ENCODE measurements around the gene ZMAT3. TPM values are rescaled to one million over a fixed set of nuclear protein-coding genes. Genes with fewer than 3 reads are reported as not detected.
"Not testable (repeated sequence)": the region's sequence is repeated elsewhere in the genome, so short reads cannot be mapped to it uniquely, and the experiment has no call there.

The ZMAT3 gene
- 1 to 10 TPM; 5.3 to 9.2 (median 6.8) TPM for total RNA-seq

GRCh38 chr3:179071323-179072099, at the start of gene ZMAT3:
Gene ZMAT3 (minus strand): TSS chr3:179071809. CDS start chr3:179067752, 4,057 bp downstream.
- Histone ChIP-seq H3K36me3 (peaks cover 0 to 13% (median 0%) of the 10 kb centered on the region in 3 donors), H3K9me3 (no peaks in the 10 kb centered on the region), H3K4me1 (peaks cover 5 to 27% (median 6%) of the 10 kb centered on the region in 3 donors), H3K27me3 (no peaks in the 10 kb centered on the region), H3K27ac (peak within 1 kb of the TSS; percentile 87 to 97 (median 90)), H3K4me3 (peak within 1 kb of the TSS; percentile 74 to 97 (median 85))
- intact Hi-C loops (cut with DNase I): no loop called here
- peak; percentile 17 for DNase-seq
- 0% methylated on average over 5 to 19 of the region's 80 CpGs for WGBS, 2 donors
- TF ChIP-seq POLR2A (IDR thresholded peaks at IDR 0.05) (peak in 2 of 4 donors; percentile 57 to 73), CTCF (IDR thresholded peaks at IDR 0.05) (no peak)

- no peak for TF ChIP-seq CTCF (IDR thresholded peaks at IDR 0.05)
- no peak for TF ChIP-seq POLR2A (IDR thresholded peaks at IDR 0.05)
- no peak for DNase-seq
- H3K36me3 ChIP-seq: no peaks in the 10 kb centered on the region
- no peak overlapping the region for H3K27ac ChIP-seq
- H3K4me1 ChIP-seq: no peaks in the 10 kb centered on the region
- no peaks in the 10 kb centered on the region for H3K9me3 ChIP-seq
- intact Hi-C loops (cut with DNase I): no loop called here
- no peak overlapping the region for H3K4me3 ChIP-seq
- no peaks in the 10 kb centered on the region for H3K27me3 ChIP-seq
- 56 to 72% methylated on average over 2 of the region's 2 CpGs for WGBS, 2 donors
These were observed 45.2 kb upstream of the ZMAT3 start for GRCh38 chr3:179116816-179117215.

- H3K9me3 ChIP-seq; H3K36me3 ChIP-seq; H3K27me3 ChIP-seq; H3K4me3 ChIP-seq; H3K4me1 ChIP-seq; intact Hi-C loops (cut with DNase I); H3K27ac ChIP-seq; DNase-seq: not testable (repeated sequence)
- WGBS, 2 donors: 18 to 22% methylated on average over 1 of the region's 1 CpG
These were observed 43.8 kb upstream of the ZMAT3 start for GRCh38 chr3:179115444-179115843.

- no peaks in the 10 kb centered on the region for H3K9me3 ChIP-seq
- intact Hi-C loops (cut with DNase I): no loop called here
- H3K4me1 ChIP-seq: no peaks in the 10 kb centered on the region
- H3K27me3 ChIP-seq: no peaks in the 10 kb centered on the region
- H3K27ac ChIP-seq: no peak overlapping the region
- WGBS, 2 donors: 50 to 52% methylated on average over 2 of the region's 2 CpGs
- TF ChIP-seq CTCF (IDR thresholded peaks at IDR 0.05) (no peak), POLR2A (IDR thresholded peaks at IDR 0.05) (no peak)
- H3K36me3 ChIP-seq: no peaks in the 10 kb centered on the region
- no peak for DNase-seq
- no peak overlapping the region for H3K4me3 ChIP-seq
These were observed 42.3 kb upstream of the ZMAT3 start for GRCh38 chr3:179113903-179114302.

GRCh38 chr3:179108086-179108485, 36.5 kb upstream of the ZMAT3 start:
- Histone ChIP-seq H3K27ac (no peak overlapping the region), H3K36me3 (no peaks in the 10 kb centered on the region), H3K27me3 (no peaks in the 10 kb centered on the region), H3K4me3 (no peak overlapping the region), H3K9me3 (no peaks in the 10 kb centered on the region), H3K4me1 (no peaks in the 10 kb centered on the region)
- TF ChIP-seq CTCF (IDR thresholded peaks at IDR 0.05) (no peak), POLR2A (IDR thresholded peaks at IDR 0.05) (no peak)
- no peak for DNase-seq
- WGBS, 2 donors: 50 to 63% methylated on average over 1 of the region's 1 CpG
- intact Hi-C loops (cut with DNase I): no loop called here

Data from esophagus squamous epithelium (tissue), 5 donors.